Liver (tissue), 9 donors: ENCODE results near the gene CD209. TPM values are rescaled to one million over a fixed set of nuclear protein-coding genes. Genes with fewer than 3 reads are reported as not detected.

ENCODE experiments used
- DNase-seq: peaks from one replicate; pipeline ENCODE4 v3.0.0-alpha.2; 2017; ENCODE audit warnings: low spot score
- H3K27ac ChIP-seq, 2 donors: one replicate each; pipeline ENCODE4 v1.7.0; 2013; ENCODE audit warnings: inconsistent platforms in 2 of 2, low read length in 2 of 2, control low read depth in 1 of 2, low read depth in 1 of 2, mild to moderate bottlenecking in 1 of 2
- H3K27me3 ChIP-seq, 4 donors: one replicate each; pipeline versions ENCODE4 v1.6.1 to v1.7.0; 2013; ENCODE audit warnings: low read length in 3 of 4, inconsistent platforms in 1 of 4, mild to moderate bottlenecking in 1 of 4, moderate library complexity in 1 of 4; ENCODE audit not compliant: control insufficient read depth in 4 of 4, insufficient read depth in 4 of 4
- H3K36me3 ChIP-seq, 4 donors: one replicate each; pipeline versions ENCODE4 v1.6.1 to v1.7.0; 2013; ENCODE audit warnings: low read length in 3 of 4, mild to moderate bottlenecking in 3 of 4, low read depth in 1 of 4, moderate library complexity in 1 of 4; ENCODE audit not compliant: control insufficient read depth in 4 of 4, insufficient read depth in 3 of 4
- H3K4me1 ChIP-seq, 4 donors: one replicate each; pipeline versions ENCODE4 v1.6.1 to v1.7.0; 2013; ENCODE audit warnings: low read length in 3 of 4, mild to moderate bottlenecking in 3 of 4, moderate library complexity in 1 of 4; ENCODE audit not compliant: control insufficient read depth in 4 of 4, insufficient read depth in 4 of 4
- H3K4me3 ChIP-seq, 3 donors: one replicate each; pipeline versions ENCODE4 v1.6.1 to v1.7.0; 2013; ENCODE audit warnings: low read length in 3 of 3, control low read depth in 1 of 3, low read depth in 1 of 3, mild to moderate bottlenecking in 1 of 3
- H3K9ac ChIP-seq, 2 donors: one replicate each; pipeline ENCODE4 v1.7.0; 2013; ENCODE audit warnings: low read length in 2 of 2, mild to moderate bottlenecking in 2 of 2, moderate library complexity in 2 of 2, control low read depth in 1 of 2, low read depth in 1 of 2
- H3K9me3 ChIP-seq, 4 donors: one replicate each; pipeline versions ENCODE4 v1.6.1 to v1.7.0; 2013; ENCODE audit warnings: low read length in 3 of 4; ENCODE audit not compliant: control insufficient read depth in 4 of 4
- ATF3 ChIP-seq: IDR thresholded peaks from 2 replicates; pipeline ENCODE4 v1.6.1; 2016; ENCODE audit warnings: antibody characterized with exemption
- EGR1 ChIP-seq, 2 donors: IDR thresholded peaks; 2 replicates each; pipeline ENCODE4 v1.6.1; 2016 to 2018; ENCODE audit warnings: antibody characterized with exemption in 2 of 2, low read depth in 2 of 2
- FOXA1 ChIP-seq: IDR thresholded peaks from 2 replicates; pipeline ENCODE4 v1.6.1; 2016; ENCODE audit warnings: antibody characterized with exemption
- FOXA2 ChIP-seq: IDR thresholded peaks from 2 replicates; pipeline ENCODE4 v1.6.1; 2016; ENCODE audit warnings: antibody characterized with exemption
- GABPA ChIP-seq, 2 donors: IDR thresholded peaks in 1 of 2; conservative IDR thresholded peaks in 1 of 2; 2 replicates each; pipeline ENCODE4 v1.6.1; 2016; ENCODE audit warnings: antibody characterized with exemption in 2 of 2, mild to moderate bottlenecking in 1 of 2, moderate library complexity in 1 of 2
- HNF4A ChIP-seq, 2 donors: conservative IDR thresholded peaks; 2 replicates each; pipeline ENCODE4 v1.6.1; 2016; ENCODE audit warnings: antibody characterized with exemption in 2 of 2, mild to moderate bottlenecking in 2 of 2
- HNF4G ChIP-seq: IDR thresholded peaks from 2 replicates; pipeline ENCODE4 v1.6.1; 2016; ENCODE audit warnings: antibody characterized with exemption
- JUND ChIP-seq, 2 donors: IDR thresholded peaks; 2 replicates each; pipeline ENCODE4 v1.6.1; 2016; ENCODE audit warnings: antibody characterized with exemption in 2 of 2
- MAX ChIP-seq: IDR thresholded peaks from 2 replicates; pipeline ENCODE4 v1.6.1; 2016; ENCODE audit warnings: antibody characterized with exemption
- NR2F2 ChIP-seq: IDR thresholded peaks from 2 replicates; pipeline ENCODE4 v1.6.1; 2016; ENCODE audit warnings: antibody characterized with exemption
- RAD21 ChIP-seq, 2 donors: IDR thresholded peaks; 2 replicates each; pipeline ENCODE4 v1.6.1; 2016; ENCODE audit warnings: antibody characterized with exemption in 2 of 2, mild to moderate bottlenecking in 2 of 2
- REST ChIP-seq: IDR thresholded peaks from 2 replicates; pipeline ENCODE4 v1.6.1; 2016; ENCODE audit warnings: antibody characterized with exemption, mild to moderate bottlenecking
- RXRA ChIP-seq, 2 donors: IDR thresholded peaks; 2 replicates each; pipeline ENCODE4 v1.6.1; 2017 to 2018; ENCODE audit warnings: antibody characterized with exemption in 2 of 2, mild to moderate bottlenecking in 1 of 2
- SP1 ChIP-seq: IDR thresholded peaks from 2 replicates; pipeline ENCODE4 v1.6.1; 2018; ENCODE audit warnings: antibody characterized with exemption, mild to moderate bottlenecking
- TAF1 ChIP-seq: conservative IDR thresholded peaks from 2 replicates; pipeline ENCODE4 v1.6.1; 2016; ENCODE audit warnings: antibody characterized with exemption, mild to moderate bottlenecking
- whole genome bisulfite sequencing: extraction: QIAGEN DNeasy Blood & Tissue Kit; methylation state at CpG from one replicate; pipeline ENCODE4 v1.1.7; 2013; 5-methylcytosine and 5-hydroxymethylcytosine counted together
- polyA plus RNA-seq, 2 donors: library from polyadenylated mRNA; stranded (reverse) in 1 of 2; unstranded in 1 of 2; fragments of 200-250 nt in 1 of 2; fragments of >200 nt in 1 of 2; fragmentation: Nextera tagmentation in 1 of 2; extraction: Ambion mirVana in 1 of 2; gene quantifications; one replicate each; pipeline versions ENCODE4 v1.2.1 to v1.2.3, GENCODE V29; 2013 to 2015
- total RNA-seq, 2 donors: library from RNA; depleted of rRNA; stranded (reverse); fragments of >200 nt; gene quantifications; one replicate each; pipeline ENCODE4 v1.2.3, GENCODE V29; 2014
- TF ChIP-seq, protein P1 (sequence below): IDR thresholded peaks from 2 replicates; pipeline ENCODE4 v1.6.1; 2016; ENCODE audit warnings: antibody characterized with exemption
- donor health status: healthy.
- donor health status: healthy.
- donor health status: healthy.
- donor health status: healthy.
- donor health status: healthy.

The CD209 gene
- total and polyA plus RNA-seq, 4 donors = 0.44 to 3.5 (median 1.8) TPM

DNA sequence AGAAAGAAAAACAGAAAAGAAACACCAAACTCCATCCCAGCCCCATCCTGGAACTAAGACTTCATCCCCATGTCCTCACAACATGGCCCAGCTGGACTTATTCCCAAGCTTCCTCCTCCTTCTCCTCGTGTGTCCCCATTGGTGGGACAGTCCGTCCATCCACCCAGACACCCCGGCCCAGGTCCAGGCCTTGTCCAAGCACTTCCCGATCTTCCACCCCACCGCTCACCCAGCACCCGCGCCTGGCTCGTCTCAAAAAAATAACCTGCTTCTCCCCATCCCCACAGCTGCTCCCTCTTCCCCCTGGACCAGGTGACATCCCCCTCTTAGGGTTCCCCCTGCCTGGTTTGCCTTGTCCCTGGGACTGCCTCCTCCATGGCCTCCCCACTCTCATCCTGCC is 44.0 kb downstream of the CD209 start:
- no peak for TF ChIP-seq HNF4G
- TF ChIP-seq, protein P1, sequence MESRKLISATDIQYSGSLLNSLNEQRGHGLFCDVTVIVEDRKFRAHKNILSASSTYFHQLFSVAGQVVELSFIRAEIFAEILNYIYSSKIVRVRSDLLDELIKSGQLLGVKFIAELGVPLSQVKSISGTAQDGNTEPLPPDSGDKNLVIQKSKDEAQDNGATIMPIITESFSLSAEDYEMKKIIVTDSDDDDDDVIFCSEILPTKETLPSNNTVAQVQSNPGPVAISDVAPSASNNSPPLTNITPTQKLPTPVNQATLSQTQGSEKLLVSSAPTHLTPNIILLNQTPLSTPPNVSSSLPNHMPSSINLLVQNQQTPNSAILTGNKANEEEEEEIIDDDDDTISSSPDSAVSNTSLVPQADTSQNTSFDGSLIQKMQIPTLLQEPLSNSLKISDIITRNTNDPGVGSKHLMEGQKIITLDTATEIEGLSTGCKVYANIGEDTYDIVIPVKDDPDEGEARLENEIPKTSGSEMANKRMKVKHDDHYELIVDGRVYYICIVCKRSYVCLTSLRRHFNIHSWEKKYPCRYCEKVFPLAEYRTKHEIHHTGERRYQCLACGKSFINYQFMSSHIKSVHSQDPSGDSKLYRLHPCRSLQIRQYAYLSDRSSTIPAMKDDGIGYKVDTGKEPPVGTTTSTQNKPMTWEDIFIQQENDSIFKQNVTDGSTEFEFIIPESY = no peak
- TF ChIP-seq GABPA (IDR thresholded peaks at IDR 0.05 in 1 of 2, conservative IDR thresholded peaks at IDR 0.05 in 1 of 2) = no peak
- TF ChIP-seq EGR1 (IDR thresholded peaks at IDR 0.05; ENCODE audit: low read depth in 2 of 2) = no peak
- no peak for TF ChIP-seq NR2F2
- TF ChIP-seq FOXA1 = no peak
- no peak for TF ChIP-seq REST
- TF ChIP-seq FOXA2 = no peak
- no peak for TF ChIP-seq RXRA (IDR thresholded peaks at IDR 0.05)
- no peak for TF ChIP-seq SP1
- no peak for TF ChIP-seq ATF3
- no peak for TF ChIP-seq MAX
- no peak for TF ChIP-seq HNF4A (conservative IDR thresholded peaks at IDR 0.05)
- TF ChIP-seq TAF1 = no peak
- Histone ChIP-seq H3K4me3 (no peak overlapping the region), H3K9me3 (no peaks in the 10 kb centered on the region), H3K4me1 (no peaks in the 10 kb centered on the region), H3K9ac (no peak overlapping the region), H3K27me3 (no peaks in the 10 kb centered on the region), H3K27ac (no peak overlapping the region), H3K36me3 (no peaks in the 10 kb centered on the region)
- no peak for DNase-seq
- WGBS = 71% methylated on average over 8 of the region's 8 CpGs

DNA sequence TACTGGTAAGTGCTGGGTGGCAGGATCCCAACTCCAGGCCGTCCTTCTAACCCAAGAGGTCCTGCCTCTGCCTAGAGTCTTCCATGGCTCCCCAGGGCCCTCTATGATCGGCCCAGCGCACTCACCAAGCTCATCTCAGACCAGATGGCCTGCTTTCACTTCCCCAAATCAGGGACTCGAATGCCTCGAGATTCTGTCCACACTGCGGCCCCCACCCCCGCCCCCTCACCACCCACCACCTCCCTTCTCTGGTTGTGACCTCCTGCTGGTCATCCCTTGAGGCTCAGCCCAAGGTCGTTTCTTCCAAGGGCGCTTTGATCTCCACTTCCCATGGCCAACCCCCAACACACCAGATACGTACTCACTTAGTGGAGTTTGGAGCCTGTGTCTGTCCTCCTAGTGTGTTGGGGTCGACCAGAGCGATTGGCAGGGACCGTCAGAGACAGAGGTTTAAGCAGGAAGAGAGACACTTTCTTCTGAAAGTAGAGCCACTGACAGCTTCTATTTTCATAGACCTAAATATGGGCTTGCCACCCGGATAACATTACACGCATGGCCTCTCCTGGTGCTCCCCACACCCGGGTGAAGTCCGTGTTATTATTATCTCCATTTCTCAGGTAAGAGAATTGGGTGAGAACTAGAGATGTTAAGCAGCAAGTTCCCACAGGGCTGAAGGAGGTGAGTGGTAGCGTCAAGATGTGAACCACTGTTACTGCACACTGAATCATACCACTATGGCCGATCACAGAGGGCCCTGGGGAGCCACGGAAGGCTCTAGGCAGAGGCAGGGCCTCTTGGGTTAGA is 45.5 kb downstream of the CD209 start, which contains the start of gene FCER2:
Gene FCER2, minus strand, starts transcription at position 478 of the 804 bp plus-strand sequence. CDS start 2,371 bp downstream, outside the sequence.
- no peak for DNase-seq
- no peak within 1 kb of the TSS for H3K4me3 ChIP-seq
- peaks cover 0 to 4% (median 0%) of the 10 kb centered on the region in 4 donors for H3K27me3 ChIP-seq
- no peak within 1 kb of the TSS for H3K27ac ChIP-seq
- H3K4me1 ChIP-seq = no peaks in the 10 kb centered on the region
- no peak within 1 kb of the TSS for H3K9ac ChIP-seq
- no peaks in the 10 kb centered on the region for H3K36me3 ChIP-seq
- WGBS = 58% methylated on average over 20 of the region's 20 CpGs
- no peaks in the 10 kb centered on the region for H3K9me3 ChIP-seq
- TF ChIP-seq MAX (no peak), NR2F2 (no peak), JUND (IDR thresholded peaks at IDR 0.05) (no peak), ATF3 (no peak), FOXA2 (no peak), HNF4G (no peak), RXRA (IDR thresholded peaks at IDR 0.05) (no peak), GABPA (IDR thresholded peaks at IDR 0.05 in 1 of 2, conservative IDR thresholded peaks at IDR 0.05 in 1 of 2) (no peak), SP1 (no peak), FOXA1 (no peak), TAF1 (no peak), REST (no peak), RAD21 (IDR thresholded peaks at IDR 0.05) (no peak), EGR1 (IDR thresholded peaks at IDR 0.05; ENCODE audit: low read depth in 2 of 2) (no peak), HNF4A (conservative IDR thresholded peaks at IDR 0.05) (no peak)
- TF ChIP-seq, protein P1 = no peak
